Measurements from ENCODE around the gene ATP5IF1.

The ATP5IF1 gene

DNA sequence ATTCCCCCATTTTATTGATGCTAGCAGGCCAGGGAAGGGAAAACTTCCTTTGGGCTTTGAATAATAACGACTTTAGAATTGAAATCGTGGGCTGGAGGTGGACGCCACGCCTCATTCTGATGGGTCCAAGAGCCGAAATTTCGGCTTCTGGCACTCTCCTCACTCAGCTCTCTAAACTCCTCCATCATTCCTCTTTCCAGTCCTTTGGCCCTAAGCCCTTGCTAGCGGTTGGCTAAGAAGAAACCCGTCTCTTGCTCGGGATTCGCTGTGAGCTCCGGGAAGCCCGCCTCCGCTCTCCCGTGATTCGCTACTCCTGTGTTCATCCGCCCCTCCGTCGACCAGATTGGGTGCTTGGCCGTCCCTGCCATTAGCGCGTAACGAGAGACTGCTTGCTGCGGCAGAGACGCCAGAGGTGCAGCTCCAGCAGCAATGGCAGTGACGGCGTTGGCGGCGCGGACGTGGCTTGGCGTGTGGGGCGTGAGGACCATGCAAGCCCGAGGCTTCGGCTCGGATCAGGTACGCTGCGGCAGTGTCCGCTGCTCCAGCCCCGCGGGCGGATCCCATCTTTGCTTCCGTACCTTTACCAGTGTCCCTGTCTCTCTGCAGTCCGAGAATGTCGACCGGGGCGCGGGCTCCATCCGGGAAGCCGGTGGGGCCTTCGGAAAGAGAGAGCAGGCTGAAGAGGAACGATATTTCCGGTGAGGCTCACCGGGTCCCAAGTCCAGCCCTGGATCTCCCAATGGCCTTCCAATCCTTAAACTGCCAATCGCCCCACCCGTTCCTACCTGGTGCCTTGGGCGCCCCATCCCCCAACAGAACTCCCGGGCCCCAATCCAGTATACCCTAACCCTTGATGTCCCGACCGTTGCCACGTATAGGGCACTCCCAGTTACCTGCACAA, at the start of gene ATP5IF1:
Gene ATP5IF1, plus strand, starts transcription at position 370 of the 901 bp plus-strand sequence. Its CDS starts 60 bp downstream, at position 430.
- DNase-seq (ENCODE audit: low spot score) = peak; percentile 99

DNA sequence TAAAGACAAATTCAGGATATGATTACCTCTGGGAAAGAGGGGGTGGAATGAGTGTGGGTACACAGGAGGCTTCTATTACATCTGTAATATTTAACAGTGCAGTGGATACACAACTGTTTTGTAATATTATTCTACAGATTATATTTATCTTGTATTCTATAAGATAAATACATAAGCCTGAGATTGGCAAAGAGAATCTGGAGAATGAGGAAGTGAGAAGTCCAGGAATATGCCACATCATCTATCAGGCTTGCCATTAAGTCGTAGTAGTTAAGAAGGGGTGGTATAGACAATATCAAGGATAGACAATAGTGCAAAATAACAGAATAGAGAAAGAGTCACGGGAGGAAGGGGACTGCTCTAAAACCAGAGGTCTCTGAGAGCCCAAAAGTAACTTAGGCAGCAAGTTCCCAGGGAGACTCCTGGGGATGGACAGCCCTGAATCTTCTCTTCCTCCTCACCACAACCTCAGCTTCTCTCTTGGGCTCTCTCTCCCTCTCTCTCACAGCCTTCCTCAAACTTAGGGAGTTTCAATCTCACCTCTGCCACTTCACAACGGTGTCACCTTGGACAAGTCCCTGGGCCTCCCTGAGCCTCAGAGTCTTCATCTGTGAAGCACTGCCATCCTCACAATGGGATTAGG, 45.5 kb upstream of the ATP5IF1 start:
- peak; percentile 46 for DNase-seq (ENCODE audit: low spot score)

DNA sequence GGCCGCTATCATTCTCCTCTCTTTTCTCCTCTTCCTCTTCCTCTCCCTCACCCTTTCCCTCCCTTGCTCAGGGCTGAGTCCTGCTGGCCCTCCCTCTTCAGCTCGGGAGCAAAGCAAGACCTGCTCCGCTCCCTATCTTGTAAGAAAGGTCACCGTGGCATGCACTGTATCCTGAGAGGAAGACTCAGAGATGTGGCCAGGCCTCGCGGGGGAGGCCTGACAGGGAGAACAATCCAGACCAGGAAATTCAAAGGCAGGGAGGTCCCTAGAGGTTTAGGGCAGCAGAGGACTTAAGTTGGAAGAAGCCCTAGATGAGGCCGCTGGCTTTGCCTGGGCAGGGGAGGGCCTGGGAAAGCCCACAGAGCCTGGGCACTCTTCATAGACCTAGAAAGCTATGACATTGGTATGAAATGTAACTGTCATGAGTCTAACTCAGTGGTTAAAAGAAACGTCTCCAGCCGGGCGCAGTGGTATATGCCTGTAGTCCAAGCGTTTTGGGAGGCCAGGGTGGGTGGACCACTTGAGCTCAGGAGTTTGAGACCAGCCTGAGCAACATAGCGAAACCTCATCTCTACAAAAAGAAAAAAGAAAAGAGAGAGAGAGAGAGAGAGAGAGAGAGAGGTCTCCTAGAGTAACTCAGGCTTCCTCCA, 44.8 kb upstream of the ATP5IF1 start:
- peak; percentile 10 for DNase-seq (ENCODE audit: low spot score)

DNA sequence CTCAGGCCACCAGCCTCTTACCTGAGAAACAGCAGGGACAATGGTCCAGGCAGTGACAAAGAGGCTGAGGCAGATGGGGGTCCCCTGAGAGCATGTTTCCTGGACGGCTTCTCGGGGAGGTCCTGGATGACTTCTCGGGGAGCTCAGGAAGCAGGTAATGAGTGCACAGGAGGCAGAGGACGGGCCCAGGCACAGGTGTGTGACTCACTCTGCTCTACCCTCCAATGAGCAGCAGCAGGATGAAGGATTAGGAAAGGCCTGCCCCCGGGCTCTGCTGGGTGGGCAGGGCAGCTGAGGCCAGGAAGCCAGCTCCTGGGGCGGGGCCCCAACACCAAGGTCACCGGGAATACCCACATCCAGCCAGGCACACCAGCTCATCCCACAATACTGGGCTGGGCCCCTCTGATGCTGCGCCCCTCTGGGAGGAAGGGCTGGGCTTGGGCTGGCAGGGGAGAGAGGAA, 42.2 kb upstream of the ATP5IF1 start:
- DNase-seq (ENCODE audit: low spot score) = peak; percentile 90

DNA sequence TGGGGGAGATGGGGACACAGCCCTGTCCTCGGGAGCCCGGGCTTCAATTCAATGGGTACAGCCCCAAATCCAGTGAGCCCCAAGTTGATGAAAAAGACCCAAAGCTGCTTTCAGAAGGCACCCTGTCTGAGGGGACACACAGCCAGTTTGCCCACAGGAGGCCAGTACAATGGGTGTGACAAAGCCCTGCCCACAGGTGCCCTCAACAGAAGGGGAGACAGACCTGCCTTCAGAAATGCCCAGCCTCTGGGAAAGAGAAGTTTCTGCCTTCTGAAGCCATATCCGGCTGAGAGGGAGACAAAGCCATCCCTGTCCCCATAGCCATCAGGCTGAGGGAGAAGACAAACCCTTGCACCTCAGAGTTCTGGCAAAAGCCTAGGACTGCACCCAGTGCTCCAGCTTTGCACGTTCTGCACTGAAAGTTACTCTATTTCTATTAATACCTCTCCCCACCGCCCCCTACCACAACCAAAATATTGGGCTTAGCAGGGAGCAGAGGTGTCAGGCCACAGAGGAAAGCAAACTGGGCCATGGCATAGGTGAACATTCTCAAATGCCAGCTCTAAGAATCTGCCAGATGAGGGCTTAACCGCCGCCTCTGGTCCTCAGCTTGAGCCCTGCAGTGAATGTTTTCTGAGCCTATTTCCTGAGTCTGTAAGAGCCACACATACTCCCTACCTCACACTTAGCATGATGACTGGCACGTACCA, 41.4 kb upstream of the ATP5IF1 start:
- no peak for DNase-seq (ENCODE audit: low spot score)

DNA sequence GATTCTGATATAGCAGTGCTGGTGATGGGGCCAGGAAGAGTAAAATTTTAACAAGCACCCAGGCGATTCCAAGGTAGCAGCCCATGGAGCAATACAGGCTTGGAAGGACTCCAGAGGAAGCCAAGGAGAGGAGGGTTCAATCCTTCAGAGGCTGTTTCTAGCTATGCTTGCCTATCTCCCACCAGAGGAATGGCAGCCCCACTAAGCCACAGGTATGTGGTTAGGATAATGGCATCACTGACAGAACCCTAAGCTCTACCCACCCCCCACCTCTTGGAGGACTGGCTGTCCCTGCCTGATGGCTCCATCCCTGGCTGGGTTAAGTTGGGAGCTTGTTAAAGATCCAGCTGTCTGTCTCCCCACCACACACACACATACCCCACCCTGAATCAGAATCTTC, 40.1 kb upstream of the ATP5IF1 start:
- DNase-seq (ENCODE audit: low spot score) = no peak

DNA sequence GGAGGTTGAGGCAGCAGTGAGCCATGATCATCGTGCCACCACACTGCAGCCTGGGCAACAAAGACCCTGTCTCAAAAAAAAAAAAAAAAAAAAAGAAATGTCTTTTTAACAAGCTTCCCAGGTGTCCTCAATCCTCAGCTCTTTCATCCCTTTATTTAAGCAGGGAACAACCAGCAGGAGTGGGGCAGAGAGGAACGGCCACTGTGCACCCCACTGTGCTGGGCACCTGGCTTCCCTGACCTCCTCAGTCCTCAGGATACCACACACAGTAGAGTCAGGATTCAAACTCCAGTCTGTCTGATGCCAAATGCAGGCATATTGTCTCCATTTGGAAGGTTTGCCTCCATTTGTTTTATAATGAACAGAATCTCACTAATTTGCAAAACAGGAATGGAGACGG, 39.6 kb upstream of the ATP5IF1 start:
- no peak for DNase-seq (ENCODE audit: low spot score)

DNA sequence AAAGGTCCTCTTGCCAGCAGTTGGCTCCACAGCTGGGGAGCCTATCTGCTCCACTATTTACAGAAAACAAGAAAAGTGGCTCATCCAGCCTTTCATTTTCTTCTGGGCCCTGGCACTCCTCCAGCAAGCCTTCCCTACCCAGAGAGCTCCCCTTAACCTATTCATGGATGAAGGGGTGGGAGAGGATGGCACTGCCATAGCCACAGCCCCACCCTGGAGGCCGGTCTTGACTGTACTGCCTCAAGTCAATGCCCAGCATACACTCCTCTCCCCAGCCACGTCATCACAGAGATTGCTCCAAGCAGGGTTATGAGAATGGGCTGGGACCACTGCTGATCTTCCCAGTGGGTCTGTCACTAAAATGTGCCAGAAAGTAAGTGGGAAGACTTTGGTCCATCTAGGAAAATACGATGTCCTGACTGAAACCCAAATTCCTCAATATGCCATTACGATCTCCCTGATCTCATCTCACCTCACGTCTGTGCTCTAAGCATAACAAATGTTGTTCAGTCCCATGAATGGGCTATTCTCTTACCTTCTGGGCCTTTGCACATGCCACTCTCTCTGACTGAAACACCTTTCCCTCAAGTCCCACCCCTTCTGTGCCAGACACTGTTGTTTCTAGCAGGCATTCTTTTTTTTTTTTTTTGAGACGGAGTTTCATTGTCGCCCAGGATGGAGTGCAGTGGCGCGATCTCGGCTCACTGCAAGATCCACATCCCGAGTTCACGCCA, 38.1 kb upstream of the ATP5IF1 start:
- DNase-seq (ENCODE audit: low spot score) = no peak

DNA sequence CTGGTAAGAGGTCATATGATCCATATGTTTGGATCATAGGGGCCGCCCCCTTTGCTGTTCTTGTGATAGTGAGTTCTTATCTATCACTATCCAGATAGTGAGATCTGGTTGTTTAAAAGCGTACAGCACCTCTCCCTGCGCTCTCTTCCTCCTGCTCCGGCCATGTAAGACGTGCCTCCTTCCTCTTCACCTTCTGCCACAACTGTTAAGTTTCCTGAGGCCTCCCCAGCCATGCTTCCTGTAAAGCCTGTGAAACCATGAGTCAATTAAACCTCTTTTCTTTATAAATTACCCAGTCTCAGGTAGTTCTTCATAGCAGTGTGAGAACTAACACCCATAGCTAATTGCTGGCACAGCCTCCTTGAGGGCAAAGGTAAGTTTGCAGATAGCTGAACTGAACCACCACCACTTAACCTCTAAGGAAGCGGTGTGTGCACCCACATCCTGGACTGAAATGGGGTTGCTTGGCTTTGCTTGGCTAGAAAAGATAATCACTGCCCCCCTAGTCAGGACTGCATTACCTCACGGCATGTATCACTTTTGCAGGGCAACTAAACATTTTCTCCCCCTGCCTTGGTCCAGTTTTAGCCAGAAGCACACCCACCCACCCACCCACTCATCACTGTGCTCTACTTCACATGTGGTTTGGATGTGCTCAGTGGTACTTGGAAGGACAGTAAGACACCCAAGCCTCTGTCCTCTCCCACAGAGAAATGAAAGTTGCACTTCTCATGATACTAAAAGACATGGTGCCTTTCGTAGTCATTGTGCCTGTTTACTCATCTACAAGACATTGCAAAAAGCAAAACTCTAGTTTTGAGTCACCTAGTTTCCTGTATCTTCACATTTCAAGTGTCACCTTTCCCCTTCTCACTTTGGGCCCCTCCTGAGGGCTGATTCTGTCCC, 36.3 kb upstream of the ATP5IF1 start:
- no peak for DNase-seq (ENCODE audit: low spot score)

DNA sequence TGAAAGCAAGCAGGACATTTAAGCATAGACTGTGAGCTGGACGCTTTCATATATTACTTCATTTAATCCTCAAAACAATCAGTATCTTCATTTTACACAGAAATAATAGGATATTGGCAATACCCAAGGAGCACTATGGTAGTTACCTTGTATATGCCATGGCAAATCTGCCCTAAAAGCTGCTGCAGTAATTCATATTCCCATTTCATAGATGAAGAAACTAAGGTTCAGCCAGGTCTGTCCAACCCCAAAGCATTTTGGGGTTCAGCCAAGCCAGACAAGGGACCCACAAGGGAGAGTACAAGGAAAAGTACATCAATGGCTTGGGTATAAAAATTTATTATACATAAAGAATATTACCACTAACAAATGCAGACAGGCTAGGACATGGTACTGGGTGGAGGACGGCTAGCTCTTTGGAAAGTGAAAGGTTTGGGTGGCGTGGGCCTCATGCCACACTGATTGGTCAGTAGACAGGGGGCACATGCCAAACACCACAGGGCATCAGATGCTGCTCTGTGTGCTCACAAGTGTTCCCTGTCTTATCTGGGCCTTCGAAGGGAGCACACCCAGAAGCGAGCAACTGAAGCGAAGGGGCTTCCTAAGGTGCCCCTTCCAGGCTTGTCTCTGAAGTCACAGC, 35.6 kb upstream of the ATP5IF1 start:
- DNase-seq (ENCODE audit: low spot score) = no peak

DNA sequence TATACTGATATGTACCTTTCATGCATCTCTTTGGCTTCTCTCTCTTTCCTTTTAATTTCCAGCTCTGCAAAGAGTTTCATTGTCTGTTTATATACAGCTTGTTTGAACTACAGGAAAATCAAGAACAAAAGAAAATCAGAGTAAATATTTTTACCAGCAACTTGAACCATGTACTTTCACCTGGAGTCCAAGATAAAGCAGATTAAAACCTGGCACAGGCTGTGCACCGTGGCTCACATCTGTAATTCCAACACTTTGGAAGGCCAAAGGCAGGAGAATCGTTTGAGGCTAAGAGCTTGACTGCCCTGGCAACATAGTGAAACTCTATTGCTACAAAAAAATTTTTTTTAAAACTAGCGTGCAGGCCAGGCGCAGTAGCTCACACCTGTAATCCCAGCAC, 30.7 kb upstream of the ATP5IF1 start:
- DNase-seq (ENCODE audit: low spot score) = no peak

DNA sequence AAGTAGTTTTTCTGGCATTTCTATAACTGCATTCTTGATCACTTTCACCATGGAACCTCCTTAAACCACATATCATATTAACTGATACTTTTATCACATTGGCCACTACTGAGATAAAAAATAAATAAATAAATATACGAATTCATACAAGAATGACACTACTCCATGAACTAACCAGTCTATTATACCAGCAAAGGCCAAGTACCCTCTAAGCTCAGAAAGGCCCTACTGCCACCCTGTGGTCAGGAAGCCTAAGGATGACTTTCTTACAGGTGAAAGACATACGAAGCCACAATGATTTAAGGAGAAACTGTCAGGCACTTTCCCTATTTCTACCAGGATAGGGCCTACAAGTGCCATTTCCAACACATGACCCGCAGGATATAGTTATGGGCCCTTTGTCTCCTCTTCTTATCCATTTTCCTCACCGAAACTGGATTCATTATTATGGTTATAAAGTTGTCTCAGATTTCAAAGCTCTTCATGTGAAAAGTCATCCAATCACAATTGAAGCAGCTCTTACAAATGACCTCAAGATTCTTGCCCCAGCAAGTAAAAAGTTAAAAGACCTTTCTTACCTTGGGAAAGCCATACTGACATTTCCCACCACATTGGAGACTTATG, 27.0 kb upstream of the ATP5IF1 start:
- DNase-seq (ENCODE audit: low spot score) = peak; percentile 78

DNA sequence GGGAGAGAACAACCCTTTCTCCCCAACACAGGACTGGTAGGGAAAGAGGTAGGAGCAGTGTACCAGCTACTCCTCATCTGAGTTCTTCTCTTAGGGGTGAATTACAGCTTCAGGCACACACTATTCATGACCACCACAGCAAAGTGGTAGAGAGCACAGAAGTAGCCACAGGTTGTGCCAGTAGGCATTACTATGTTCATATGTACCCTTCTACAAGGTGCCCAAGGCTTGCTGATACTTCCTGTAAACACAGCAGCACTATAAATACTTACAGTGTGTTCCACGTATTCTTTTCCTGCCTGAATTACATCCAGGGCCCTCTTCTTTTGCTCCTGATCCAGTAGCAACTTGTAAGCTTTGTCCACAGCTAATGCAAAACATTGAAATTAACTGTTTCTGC, 26.2 kb upstream of the ATP5IF1 start:
- no peak for DNase-seq (ENCODE audit: low spot score)

DNA sequence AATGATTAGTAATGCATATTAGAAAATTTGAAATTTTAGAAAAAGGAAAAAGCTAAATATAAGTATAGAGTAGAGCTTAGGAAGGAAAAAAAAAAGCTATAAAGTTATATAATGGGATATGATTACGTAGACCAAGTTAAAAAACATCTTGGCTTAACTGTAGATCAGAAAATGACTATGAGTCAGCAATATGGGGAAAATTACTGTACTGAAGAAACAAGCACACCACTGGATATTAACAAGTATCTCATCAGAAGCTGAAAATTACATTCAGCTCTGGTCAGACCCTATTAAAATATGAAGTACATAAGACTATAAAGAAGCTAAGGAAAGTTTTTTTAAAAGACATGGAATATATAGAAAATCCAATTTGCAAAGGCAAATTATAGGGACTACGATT, 22.6 kb upstream of the ATP5IF1 start:
- no peak for DNase-seq (ENCODE audit: low spot score)

DNA sequence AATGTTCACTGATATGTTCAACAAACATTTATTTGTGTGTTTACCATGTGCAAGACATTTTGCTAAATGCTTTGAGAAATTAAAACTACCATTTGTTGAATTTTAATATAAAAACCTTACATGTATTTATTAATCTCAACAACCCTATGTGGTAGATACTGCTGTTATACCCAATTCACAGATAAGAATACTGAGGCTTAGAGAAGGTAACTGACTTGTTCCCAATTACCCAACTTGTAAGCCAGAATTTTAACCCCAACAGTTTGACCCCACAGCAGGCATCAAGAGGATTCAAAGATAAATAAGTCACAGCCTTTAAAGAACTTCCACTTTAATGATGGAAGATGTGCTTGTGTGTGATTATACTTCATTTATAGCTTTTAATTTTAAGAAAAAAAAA, 6.8 kb upstream of the ATP5IF1 start:
- no peak for DNase-seq (ENCODE audit: low spot score)

DNA sequence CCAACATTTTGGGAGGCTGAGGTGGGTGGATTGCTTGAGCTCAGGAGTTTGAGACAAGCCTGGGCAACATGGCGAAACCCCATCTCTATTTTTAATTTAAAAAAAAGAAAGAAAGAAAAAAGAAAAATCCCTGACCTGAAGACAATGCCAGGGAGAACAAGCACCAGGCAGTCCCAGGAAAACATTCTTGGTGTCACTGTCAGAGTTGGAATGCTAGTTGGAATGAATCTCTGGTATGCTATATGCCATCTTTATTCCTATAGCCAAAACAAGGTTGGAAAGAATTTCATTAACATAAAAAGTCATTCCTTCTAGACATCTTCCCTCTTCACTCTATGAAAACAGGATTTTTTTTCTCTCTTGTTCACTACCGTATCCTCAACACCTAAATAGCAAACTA, 5.9 kb upstream of the ATP5IF1 start:
- no peak for DNase-seq (ENCODE audit: low spot score)

DNA sequence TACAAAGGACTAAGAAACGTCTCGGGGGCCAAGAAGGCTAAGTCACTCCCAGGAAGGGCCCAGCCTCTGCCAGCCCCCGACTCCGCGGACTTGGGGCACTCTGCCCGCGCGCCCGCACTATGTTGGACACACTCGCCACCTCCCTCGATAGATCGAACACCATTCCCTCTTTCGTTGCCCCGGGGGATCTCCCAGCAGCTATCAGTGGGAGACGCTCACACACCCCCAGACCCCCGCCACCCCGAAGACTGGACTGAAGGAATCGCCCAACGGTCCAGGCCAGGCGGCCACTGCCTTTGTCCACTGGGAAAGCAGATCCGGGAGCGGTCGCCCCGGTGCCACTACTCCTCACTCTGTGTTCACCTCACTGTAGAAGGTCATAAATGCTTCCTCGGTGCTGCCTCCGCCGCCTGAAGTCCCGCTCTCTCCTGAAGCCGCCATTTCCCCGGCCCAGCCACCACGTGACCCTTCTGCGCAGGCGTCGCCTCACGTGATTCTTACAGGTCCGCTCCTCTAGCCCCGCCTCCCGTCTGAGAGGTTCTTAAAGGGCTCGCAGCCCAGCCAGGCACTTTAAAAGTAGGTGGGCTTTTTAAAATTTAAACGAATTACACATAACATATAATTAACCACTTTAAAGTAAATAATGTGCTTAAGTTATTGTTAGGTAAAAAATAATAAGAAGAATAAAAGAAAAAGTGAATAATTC, 3.2 kb upstream of the ATP5IF1 start, which contains the start of gene DNAJC8:
Gene DNAJC8, minus strand, starts transcription at position 472 of the 706 bp plus-strand sequence. Its CDS starts 31 bp downstream, at position 441.
- peak; percentile 92 for DNase-seq (ENCODE audit: low spot score)

DNA sequence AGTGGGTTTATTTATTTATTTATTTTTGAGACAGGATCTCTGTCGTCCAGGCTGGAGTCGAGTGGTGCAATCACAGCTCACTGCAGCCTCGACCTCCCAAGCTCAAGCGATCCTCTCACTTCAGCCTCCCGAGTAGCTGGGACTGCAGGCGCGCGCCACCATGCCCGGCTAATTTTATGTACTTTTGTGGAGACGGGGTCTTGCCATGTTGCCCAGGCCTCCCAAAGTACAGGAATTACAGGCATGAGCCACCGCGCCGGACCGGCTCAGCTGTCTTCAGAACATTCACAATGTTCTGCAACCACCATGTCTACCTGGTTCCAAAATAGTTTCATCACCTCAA, 2.7 kb upstream of the ATP5IF1 start:
- DNase-seq (ENCODE audit: low spot score) = no peak

Measured in kidney tubule cell (primary cell).